ENCODE measurements around the gene FOCAD.

DNA sequence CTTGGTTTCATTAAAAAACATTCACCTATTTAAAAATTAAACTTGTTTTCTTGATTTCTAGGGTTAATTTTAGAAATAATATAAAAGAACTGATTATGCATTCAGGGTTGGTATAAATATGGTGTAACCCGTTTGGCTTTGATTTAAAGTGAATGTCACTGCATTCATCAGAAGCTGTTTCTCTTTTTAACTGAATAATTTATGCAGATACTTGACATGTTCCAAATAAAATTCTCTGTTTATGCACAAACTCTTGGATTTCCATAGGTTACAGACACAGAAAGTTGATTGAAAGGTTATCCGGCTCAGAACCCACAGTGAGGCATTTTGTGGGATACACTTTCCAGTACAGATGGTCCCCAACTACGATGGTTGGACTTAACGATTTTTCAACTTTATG, 186.1 kb downstream of the FOCAD start:
- TF ChIP-seq, protein P1, sequence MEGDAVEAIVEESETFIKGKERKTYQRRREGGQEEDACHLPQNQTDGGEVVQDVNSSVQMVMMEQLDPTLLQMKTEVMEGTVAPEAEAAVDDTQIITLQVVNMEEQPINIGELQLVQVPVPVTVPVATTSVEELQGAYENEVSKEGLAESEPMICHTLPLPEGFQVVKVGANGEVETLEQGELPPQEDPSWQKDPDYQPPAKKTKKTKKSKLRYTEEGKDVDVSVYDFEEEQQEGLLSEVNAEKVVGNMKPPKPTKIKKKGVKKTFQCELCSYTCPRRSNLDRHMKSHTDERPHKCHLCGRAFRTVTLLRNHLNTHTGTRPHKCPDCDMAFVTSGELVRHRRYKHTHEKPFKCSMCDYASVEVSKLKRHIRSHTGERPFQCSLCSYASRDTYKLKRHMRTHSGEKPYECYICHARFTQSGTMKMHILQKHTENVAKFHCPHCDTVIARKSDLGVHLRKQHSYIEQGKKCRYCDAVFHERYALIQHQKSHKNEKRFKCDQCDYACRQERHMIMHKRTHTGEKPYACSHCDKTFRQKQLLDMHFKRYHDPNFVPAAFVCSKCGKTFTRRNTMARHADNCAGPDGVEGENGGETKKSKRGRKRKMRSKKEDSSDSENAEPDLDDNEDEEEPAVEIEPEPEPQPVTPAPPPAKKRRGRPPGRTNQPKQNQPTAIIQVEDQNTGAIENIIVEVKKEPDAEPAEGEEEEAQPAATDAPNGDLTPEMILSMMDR (conservative IDR thresholded peaks at IDR 0.05; ENCODE audit: low read length): no peak
- TF ChIP-seq EZH2phosphoT487 (IDR thresholded peaks at IDR 0.05; ENCODE audit: borderline replicate concordance, low read depth, low read length): no peak
